IPS DF 6.9 (cell line): ENCODE measurements around the gene FREY1.

Experiments
- DNase-seq: peaks from one replicate; pipeline ENCODE4 v3.0.0-alpha.2; 2013; ENCODE audit warnings: low read depth, low spot score
- H3K27ac ChIP-seq: one replicate; pipeline ENCODE4 v1.5.1; 2013; ENCODE audit warnings: low read length, control low read depth
- H3K27me3 ChIP-seq: 2 replicates; pipeline ENCODE4 v1.6.1; 2013; ENCODE audit warnings: mild to moderate bottlenecking, low read length; ENCODE audit not compliant: control insufficient read depth, insufficient read depth
- H3K36me3 ChIP-seq: 2 replicates; pipeline ENCODE4 v1.6.1; 2013; ENCODE audit warnings: low read length; ENCODE audit not compliant: control insufficient read depth, insufficient read depth
- H3K4me1 ChIP-seq: 2 replicates; pipeline ENCODE4 v1.6.1; 2013; ENCODE audit warnings: low read length; ENCODE audit not compliant: control insufficient read depth, insufficient read depth
- H3K4me3 ChIP-seq: 2 replicates; pipeline ENCODE4 v1.5.1; 2013; ENCODE audit warnings: mild to moderate bottlenecking, low read length
- H3K9me3 ChIP-seq: 2 replicates; pipeline ENCODE4 v1.6.1; 2013; ENCODE audit warnings: low read length, inconsistent platforms; ENCODE audit not compliant: control insufficient read depth, insufficient read depth
- WGBS: extraction: QIAGEN DNeasy Blood & Tissue Kit; methylation state at CpG from one replicate; pipeline ENCODE4 v1.1.7; 2013; ENCODE audit warnings: mixed read lengths, missing lambda C conversion rate; ENCODE audit not compliant: insufficient read length, insufficient coverage; 5-methylcytosine and 5-hydroxymethylcytosine counted together

FREY1 gene

DNA sequence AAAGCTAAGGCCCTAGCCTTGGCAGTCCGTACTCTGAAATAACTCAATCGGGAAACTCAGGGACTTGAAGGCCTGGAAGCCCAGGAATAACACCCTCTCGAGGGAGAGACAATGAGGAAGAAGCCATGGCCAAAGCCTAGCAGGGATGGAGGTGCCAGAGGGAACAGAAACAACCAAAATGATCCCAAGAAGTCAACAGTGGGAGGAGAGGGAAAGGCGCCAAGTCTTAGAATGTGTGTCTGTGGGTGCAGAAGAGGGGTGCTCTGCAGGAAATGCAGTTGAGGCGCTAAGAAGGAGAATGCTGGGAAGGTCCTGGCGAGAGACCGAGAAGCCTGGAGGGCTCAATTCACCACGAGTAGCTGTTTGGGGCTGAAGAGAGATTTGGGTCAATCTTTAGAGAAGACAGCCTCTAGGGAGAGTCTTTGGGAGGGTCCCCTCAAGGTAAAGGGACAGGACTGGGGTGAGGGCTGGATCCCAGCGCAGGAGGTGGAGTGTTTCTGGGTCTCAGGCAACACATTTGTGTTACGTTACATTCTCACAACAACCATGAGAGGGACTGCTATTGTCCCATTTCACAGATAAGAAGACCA, 22.4 kb downstream of the FREY1 start:
- Histone ChIP-seq H3K27ac (no peak overlapping the region), H3K4me3 (no peak overlapping the region)
- no CpG with 5 or more reads among the region's 10 CpGs for WGBS

GRCh38 chr11:45881708-45882368, 25.2 kb downstream of the FREY1 start:
- Histone ChIP-seq H3K27me3 (no peaks in the 10 kb centered on the region), H3K4me3 (no peak overlapping the region), H3K4me1 (peaks cover 2% of the 10 kb centered on the region; the same call in 1 of the 2 replicates), H3K27ac (no peak overlapping the region), H3K9me3 (no peaks in the 10 kb centered on the region), H3K36me3 (no peaks in the 10 kb centered on the region)
- WGBS: no CpG with 5 or more reads among the region's 6 CpGs
- DNase-seq: no peak

More for the DNA sequence above, 22.4 kb downstream of the FREY1 start:
- H3K36me3 ChIP-seq: no peaks in the 10 kb centered on the region
- no peaks in the 10 kb centered on the region for H3K9me3 ChIP-seq
- H3K27me3 ChIP-seq: no peaks in the 10 kb centered on the region
- DNase-seq: no peak
- H3K4me1 ChIP-seq: peaks cover 2% of the 10 kb centered on the region; the same call in 1 of the 2 replicates

DNA sequence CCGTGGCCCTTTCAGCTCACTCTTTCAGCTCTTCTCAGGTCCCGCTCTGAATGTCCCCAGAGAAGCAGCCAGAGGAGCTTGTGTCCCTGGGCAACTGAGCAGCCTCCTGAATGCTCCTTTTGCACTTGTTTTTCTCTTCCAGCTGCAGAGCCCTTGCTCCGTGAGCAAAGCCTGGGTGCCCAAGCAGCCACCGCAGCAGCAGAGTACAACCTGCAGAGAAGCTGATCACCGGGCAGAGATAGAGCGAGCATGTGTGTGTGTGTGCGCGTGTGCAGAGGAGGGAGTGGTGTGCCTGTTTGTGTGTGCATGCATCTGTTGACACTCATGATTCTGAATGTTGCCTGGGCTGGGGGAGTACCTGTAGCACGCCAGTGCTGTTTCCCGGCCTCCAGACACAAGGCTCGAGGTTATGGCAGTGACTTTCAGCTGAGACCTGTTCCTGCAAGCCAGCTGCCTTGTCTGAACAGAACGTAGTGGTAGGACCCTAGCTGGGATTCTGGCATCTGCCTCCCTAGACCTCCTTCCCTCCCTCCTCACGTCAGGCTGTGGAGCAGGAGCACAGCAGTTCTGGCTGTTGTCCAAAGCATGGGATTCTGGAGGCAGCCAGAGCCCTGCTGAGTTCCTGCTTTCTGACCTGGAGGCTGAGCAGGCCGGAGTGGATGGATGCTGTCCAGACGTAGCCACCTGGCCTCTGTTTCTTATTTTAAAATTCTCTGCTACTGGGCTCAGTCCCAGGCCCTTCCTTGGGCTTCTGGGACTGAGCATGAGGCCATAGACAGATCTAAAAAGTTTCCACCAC, 26.1 kb downstream of the FREY1 start:
- Histone ChIP-seq H3K27me3 (no peaks in the 10 kb centered on the region), H3K36me3 (no peaks in the 10 kb centered on the region), H3K4me1 (no peaks in the 10 kb centered on the region), H3K4me3 (no peak overlapping the region), H3K9me3 (no peaks in the 10 kb centered on the region), H3K27ac (no peak overlapping the region)
- WGBS: no CpG with 5 or more reads among the region's 15 CpGs
- no peak for DNase-seq

DNA sequence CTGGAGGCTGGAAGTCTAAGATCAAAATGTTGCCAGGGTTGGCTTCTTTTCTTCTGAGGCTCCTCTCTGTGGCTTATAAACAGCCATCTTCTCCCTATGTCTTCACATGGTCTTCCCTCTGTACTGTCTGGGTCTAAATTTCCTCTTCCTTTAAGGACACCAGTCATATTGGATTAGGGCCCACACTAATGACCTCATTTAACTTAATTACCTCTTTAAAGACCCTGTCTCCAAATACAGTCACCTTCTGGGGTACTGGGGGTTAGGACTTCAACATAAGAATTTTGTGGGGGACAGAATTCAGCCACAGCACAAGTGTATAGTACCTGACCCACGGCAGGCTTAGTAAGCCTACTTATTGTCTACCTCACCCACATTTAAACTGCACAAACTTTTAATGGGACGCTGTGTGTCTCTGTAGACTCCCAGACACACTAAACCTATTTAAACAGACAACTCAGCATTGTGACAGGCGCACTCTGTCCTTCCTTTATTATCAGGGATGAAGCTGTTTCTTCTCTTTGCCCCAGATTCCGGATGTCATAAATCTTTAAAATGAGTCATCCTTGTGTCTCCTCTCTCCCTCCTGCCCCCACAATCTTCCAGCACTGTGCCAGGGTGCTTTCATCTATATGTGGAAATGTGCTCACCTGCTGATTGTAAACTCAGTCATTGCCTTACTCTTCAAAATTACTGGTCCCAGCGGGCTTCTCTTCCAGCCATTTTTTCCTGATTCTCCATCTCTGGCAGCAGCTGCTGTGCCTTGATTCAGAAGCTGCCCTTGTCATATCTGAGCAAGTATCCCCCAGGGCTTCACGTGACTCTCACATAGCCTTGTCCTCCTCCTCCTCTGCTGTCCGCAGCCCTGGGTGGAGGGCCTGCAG, 27.0 kb downstream of the FREY1 start:
- H3K27ac ChIP-seq: no peak overlapping the region
- H3K27me3 ChIP-seq: no peaks in the 10 kb centered on the region
- no peak overlapping the region for H3K4me3 ChIP-seq
- WGBS: no CpG with 5 or more reads among the region's 7 CpGs
- no peaks in the 10 kb centered on the region for H3K9me3 ChIP-seq
- no peaks in the 10 kb centered on the region for H3K4me1 ChIP-seq
- no peak for DNase-seq
- no peaks in the 10 kb centered on the region for H3K36me3 ChIP-seq

- Histone ChIP-seq H3K9me3 (no peaks in the 10 kb centered on the region), H3K27ac (no peak overlapping the region), H3K4me1 (no peaks in the 10 kb centered on the region), H3K27me3 (no peaks in the 10 kb centered on the region), H3K36me3 (no peaks in the 10 kb centered on the region), H3K4me3 (no peak overlapping the region)
- no peak for DNase-seq
- no CpG with 5 or more reads among the region's 3 CpGs for WGBS
Measured at GRCh38 chr11:45877845-45878244, 29.2 kb downstream of the FREY1 start.

DNA sequence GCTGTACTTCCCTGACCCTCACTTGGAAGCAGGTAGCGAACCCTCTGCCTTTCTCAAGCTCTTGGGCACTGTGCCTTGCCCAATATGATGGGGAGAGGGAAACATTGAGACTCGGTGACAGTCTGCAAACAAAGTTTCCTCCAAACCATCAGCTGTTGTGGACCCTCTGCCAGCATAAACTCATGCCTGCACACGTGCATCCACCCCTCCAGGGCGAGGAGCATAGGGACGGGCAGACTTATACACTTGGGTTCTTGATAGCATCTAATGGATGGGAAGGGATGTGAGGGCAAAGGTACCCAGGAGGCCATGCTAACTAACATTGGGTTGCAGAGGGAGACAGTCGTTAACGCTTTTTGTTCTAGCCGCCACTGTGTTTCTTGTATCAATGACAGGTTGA, 29.9 kb downstream of the FREY1 start:
- no CpG with 5 or more reads among the region's 8 CpGs for WGBS
- H3K36me3 ChIP-seq: no peaks in the 10 kb centered on the region
- no peaks in the 10 kb centered on the region for H3K27me3 ChIP-seq
- H3K4me1 ChIP-seq: no peaks in the 10 kb centered on the region
- DNase-seq: no peak
- H3K4me3 ChIP-seq: no peak overlapping the region
- no peak overlapping the region for H3K27ac ChIP-seq
- H3K9me3 ChIP-seq: no peaks in the 10 kb centered on the region

DNA sequence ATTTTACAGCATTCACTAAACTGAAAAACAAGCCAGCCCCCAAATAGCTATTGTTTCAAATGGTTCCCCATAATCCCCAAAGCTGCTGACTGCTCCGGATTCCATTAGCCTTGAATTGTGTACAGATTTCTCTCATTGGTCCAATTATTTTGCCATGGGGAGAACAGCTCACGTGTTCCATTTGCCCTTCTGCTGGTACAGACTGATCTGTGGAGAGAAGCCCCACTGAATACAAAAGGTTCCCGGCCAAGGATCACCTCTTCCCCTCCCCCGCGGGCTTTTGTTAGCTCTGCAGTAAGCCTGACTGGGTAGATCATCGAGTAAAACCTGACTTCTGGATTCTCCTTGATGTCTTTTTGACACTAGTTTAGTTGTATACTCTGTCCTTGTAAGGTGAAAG, 30.7 kb downstream of the FREY1 start:
- no peaks in the 10 kb centered on the region for H3K9me3 ChIP-seq
- H3K36me3 ChIP-seq: no peaks in the 10 kb centered on the region
- no peaks in the 10 kb centered on the region for H3K4me1 ChIP-seq
- WGBS: no CpG with 5 or more reads among the region's 6 CpGs
- no peak overlapping the region for H3K27ac ChIP-seq
- H3K4me3 ChIP-seq: no peak overlapping the region
- no peak for DNase-seq
- no peaks in the 10 kb centered on the region for H3K27me3 ChIP-seq

DNA sequence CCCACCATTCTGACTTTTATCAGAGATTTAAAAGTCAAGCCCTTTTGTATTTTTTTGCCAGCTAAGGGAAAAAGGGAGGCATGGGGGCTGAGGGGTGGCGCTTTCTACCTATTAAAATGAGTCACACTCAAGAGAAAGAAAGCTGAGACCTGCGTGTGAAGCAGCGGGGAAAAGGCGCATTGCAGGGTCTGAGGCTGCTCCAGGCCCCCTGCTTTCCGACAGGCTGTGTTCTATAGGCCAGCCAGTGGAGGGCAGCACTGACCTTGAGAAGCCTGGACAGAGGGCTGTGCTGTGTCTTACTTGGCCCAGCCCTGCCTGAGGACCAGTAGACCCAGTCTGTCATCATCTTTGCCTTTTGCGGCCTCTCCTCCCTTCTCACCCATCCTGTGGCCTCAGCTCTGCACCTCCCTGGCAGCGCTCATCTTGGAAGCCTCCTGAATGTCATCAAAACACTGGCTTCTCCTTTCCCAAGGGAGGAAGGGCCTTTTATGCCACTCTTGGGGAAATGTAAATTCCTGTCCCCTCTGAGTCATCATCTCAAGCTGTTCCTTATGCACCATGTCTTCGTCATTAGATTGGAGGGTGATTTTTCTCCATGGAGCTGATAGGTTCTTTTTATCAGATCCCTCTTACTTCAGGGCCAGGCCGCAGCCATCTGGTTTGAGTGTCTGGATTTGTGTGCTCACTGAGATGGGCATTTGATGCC, 34.3 kb downstream of the FREY1 start:
- Histone ChIP-seq H3K27ac (no peak overlapping the region), H3K4me3 (no peak overlapping the region), H3K9me3 (no peaks in the 10 kb centered on the region), H3K27me3 (no peaks in the 10 kb centered on the region), H3K36me3 (no peaks in the 10 kb centered on the region; the same call in 1 of the 2 replicates), H3K4me1 (no peaks in the 10 kb centered on the region)
- no CpG with 5 or more reads among the region's 9 CpGs for WGBS
- DNase-seq: peak; percentile 70

- DNase-seq: no peak
- Histone ChIP-seq H3K9me3 (no peaks in the 10 kb centered on the region), H3K4me1 (no peaks in the 10 kb centered on the region), H3K27ac (no peak overlapping the region), H3K4me3 (no peak overlapping the region), H3K36me3 (no peaks in the 10 kb centered on the region; the same call in 1 of the 2 replicates), H3K27me3 (no peaks in the 10 kb centered on the region)
- WGBS: no CpG with 5 or more reads among the region's 2 CpGs
Measured at GRCh38 chr11:45871638-45872037, 35.4 kb downstream of the FREY1 start.
